Upper lobe of left lung (tissue), 6 donors: Measurements from ENCODE around the gene VAT1L. TPM values are rescaled to one million over a fixed set of nuclear protein-coding genes. Genes with fewer than 3 reads are reported as not detected.

ENCODE experiments used
- ATAC-seq, 2 donors: fragments of 200-7000 bp; cut with Tn5 transposase; one replicate each; pipeline ENCODE4 v1.9.1; 2022; ENCODE audit warnings: mild to moderate bottlenecking in 2 of 2, moderate library complexity in 2 of 2; ENCODE audit not compliant: low FRiP score in 2 of 2
- DNase-seq, 2 donors: peaks; one replicate each; pipeline ENCODE4 v3.0.0-alpha.2; 2019 to 2020
- H3K27ac ChIP-seq, 4 donors: fragments of 200-600 bp; sonication (generic); one replicate each; pipeline ENCODE4 v1.5.1; 2016 to 2019
- H3K27me3 ChIP-seq, 4 donors: fragments of 200-600 bp; sonication (generic); one replicate each; pipeline ENCODE4 v1.5.1; 2017 to 2019
- H3K36me3 ChIP-seq, 4 donors: fragments of 200-600 bp; sonication (generic); one replicate each; pipeline ENCODE4 v1.5.1; 2016 to 2019
- H3K4me1 ChIP-seq, 4 donors: fragments of 200-600 bp; sonication (generic); one replicate each; pipeline ENCODE4 v1.5.1; 2018 to 2019
- H3K4me3 ChIP-seq, 4 donors: fragments of 200-600 bp; sonication (generic); one replicate each; pipeline ENCODE4 v1.5.1; 2017 to 2019; ENCODE audit warnings: mild to moderate bottlenecking in 2 of 4, moderate library complexity in 1 of 4
- H3K9me3 ChIP-seq, 4 donors: fragments of 200-600 bp; sonication (generic); one replicate each; pipeline ENCODE4 v1.5.1; 2018 to 2019
- EP300 ChIP-seq, 4 donors: sonication (generic); formaldehyde crosslinking; IDR thresholded peaks; one replicate each; pipeline ENCODE4 v1.5.1; 2017; ENCODE audit warnings: antibody characterized with exemption in 4 of 4, control low read depth in 2 of 4
- POLR2A ChIP-seq, 4 donors: fragments of 450-650 bp; IDR thresholded peaks; one replicate each; pipeline ENCODE4 v1.5.1; 2016 to 2017; ENCODE audit warnings: antibody characterized with exemption in 4 of 4, mild to moderate bottlenecking in 2 of 4
- POLR2AphosphoS5 ChIP-seq, 2 donors: sonication (generic); formaldehyde crosslinking; IDR thresholded peaks; one replicate each; pipeline ENCODE4 v1.5.1; 2017; ENCODE audit warnings: antibody characterized with exemption in 2 of 2
- WGBS, 2 donors: methylation state at CpG; one replicate each; pipeline ENCODE4 v1.1.5; 2017 to 2018; 5-methylcytosine and 5-hydroxymethylcytosine counted together
- total RNA-seq, 6 donors: library from RNA; depleted of rRNA in 4 of 6; stranded (reverse); fragments of >200 nt in 4 of 6; gene quantifications; one replicate each; pipeline versions ENCODE4 v1.1.0 to v1.2.1, GENCODE V29; 2016 to 2021
- TF ChIP-seq, protein P1 (sequence below), 6 experiments: fragments of 450-650 bp in 4 of 6; fragments of 200-600 bp in 2 of 6; sonication (generic) in 2 of 6; IDR thresholded peaks; one replicate each; pipeline ENCODE4 v1.5.1; 2016 to 2019; ENCODE audit warnings: antibody characterized with exemption in 6 of 6
- donor health status: DM: no; HTN: no; CAD: no; lungs with moderate emphysema.
- donor health status: DM: no; HTN: yes; CAD: no; lungs with severe emphysema.

VAT1L gene
- total RNA-seq, 6 donors from 2014 or later: under 0.01 to 0.59 (median 0.27) TPM; not detected in 2

- H3K4me3 ChIP-seq: no peak overlapping the region
- no peak overlapping the region for H3K27ac ChIP-seq
- TF ChIP-seq, protein P1, sequence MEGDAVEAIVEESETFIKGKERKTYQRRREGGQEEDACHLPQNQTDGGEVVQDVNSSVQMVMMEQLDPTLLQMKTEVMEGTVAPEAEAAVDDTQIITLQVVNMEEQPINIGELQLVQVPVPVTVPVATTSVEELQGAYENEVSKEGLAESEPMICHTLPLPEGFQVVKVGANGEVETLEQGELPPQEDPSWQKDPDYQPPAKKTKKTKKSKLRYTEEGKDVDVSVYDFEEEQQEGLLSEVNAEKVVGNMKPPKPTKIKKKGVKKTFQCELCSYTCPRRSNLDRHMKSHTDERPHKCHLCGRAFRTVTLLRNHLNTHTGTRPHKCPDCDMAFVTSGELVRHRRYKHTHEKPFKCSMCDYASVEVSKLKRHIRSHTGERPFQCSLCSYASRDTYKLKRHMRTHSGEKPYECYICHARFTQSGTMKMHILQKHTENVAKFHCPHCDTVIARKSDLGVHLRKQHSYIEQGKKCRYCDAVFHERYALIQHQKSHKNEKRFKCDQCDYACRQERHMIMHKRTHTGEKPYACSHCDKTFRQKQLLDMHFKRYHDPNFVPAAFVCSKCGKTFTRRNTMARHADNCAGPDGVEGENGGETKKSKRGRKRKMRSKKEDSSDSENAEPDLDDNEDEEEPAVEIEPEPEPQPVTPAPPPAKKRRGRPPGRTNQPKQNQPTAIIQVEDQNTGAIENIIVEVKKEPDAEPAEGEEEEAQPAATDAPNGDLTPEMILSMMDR (IDR thresholded peaks at IDR 0.05): no peak
- no peaks in the 10 kb centered on the region for H3K4me1 ChIP-seq
- 72 to 85% methylated on average over 1 of the region's 1 CpG for WGBS, 2 donors
- H3K27me3 ChIP-seq: no peaks in the 10 kb centered on the region
- peaks cover 0 to 3% (median 0%) of the 10 kb centered on the region in 4 donors for H3K9me3 ChIP-seq
- ATAC-seq: no peak
- no peak for DNase-seq
- H3K36me3 ChIP-seq: no peaks in the 10 kb centered on the region
Measured at GRCh38 chr16:77807021-77807420, 18.7 kb downstream of the VAT1L start.

DNA sequence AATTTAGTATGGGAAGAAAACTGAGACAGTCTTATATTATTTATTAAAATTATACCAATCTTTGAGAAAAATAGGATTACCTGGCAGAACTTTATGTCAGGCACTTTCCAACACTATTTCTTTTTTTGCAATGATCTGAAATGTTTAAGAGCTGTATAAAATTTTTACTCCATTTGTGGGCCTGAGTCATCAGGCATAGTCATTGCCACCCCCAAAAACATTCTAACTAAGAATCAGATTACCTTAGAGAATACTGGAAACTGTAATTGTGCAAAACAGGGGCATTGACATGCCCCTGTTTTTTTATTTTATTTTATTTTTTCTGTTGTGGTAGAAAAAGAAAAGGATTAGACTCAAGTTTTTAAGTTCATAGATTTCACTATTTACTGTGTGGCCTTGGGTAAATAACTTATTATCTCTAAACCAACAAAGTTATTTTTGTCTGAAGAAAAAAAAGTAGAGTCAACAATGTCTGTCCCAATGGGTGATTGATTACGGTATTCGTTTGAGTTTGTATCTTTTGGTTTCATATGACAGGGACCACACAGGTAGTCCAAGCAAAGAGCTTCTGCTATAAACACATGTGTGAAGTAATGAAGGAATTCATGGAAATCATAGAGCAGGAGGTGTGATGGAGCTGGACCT is 24.6 kb downstream of the VAT1L start:
- H3K27ac ChIP-seq: no peak overlapping the region
- no peak for ATAC-seq
- peaks cover 0 to 3% (median 0%) of the 10 kb centered on the region in 4 donors for H3K9me3 ChIP-seq
- no peaks in the 10 kb centered on the region for H3K36me3 ChIP-seq
- no peaks in the 10 kb centered on the region for H3K27me3 ChIP-seq
- no peak for DNase-seq
- 70% methylated on average over 2 of the region's 2 CpGs for WGBS, 2 donors
- no peak overlapping the region for H3K4me3 ChIP-seq
- peaks cover 0 to 3% (median 0%) of the 10 kb centered on the region in 4 donors for H3K4me1 ChIP-seq
- TF ChIP-seq, protein P1 (IDR thresholded peaks at IDR 0.05): no peak
- no peak for TF ChIP-seq POLR2A (IDR thresholded peaks at IDR 0.05)

DNA sequence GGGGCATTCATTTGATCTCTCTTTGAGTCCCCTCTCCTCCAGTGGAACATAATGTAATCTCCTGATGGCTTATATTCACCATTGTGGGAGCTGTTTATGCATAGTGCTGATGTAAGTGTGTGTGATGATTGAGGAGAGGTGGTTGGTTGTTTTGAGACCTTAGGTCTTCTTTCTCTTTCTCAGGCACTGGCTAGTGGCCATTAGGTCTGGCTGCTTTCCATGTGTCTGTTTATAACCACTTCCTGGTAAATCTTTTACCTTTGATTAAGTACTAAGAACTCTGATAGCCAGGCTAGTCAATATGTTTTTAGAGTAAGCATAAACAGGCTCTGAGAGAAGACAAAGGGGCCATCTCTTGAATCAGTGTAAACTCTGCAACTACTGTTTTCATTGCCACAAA is 27.9 kb downstream of the VAT1L start:
- Histone ChIP-seq H3K4me3 (no peak overlapping the region), H3K4me1 (peaks cover 0 to 3% (median 0%) of the 10 kb centered on the region in 4 donors), H3K9me3 (no peaks in the 10 kb centered on the region), H3K36me3 (no peaks in the 10 kb centered on the region), H3K27me3 (no peaks in the 10 kb centered on the region), H3K27ac (no peak overlapping the region)
- no peak for TF ChIP-seq POLR2A (IDR thresholded peaks at IDR 0.05)
- TF ChIP-seq EP300 (IDR thresholded peaks at IDR 0.05): no peak
- TF ChIP-seq POLR2AphosphoS5 (IDR thresholded peaks at IDR 0.05): no peak
- TF ChIP-seq, protein P1 (IDR thresholded peaks at IDR 0.05): no peak
- DNase-seq (no peak), ATAC-seq (no peak)

GRCh38 chr16:77820340-77820739 is 32.0 kb downstream of the VAT1L start:
- WGBS, 2 donors: 48 to 61% methylated on average over 3 of the region's 3 CpGs
- Histone ChIP-seq H3K36me3 (no peaks in the 10 kb centered on the region), H3K4me3 (no peak overlapping the region), H3K4me1 (peaks cover 0 to 3% (median 0%) of the 10 kb centered on the region in 4 donors), H3K27ac (no peak overlapping the region), H3K27me3 (no peaks in the 10 kb centered on the region), H3K9me3 (no peaks in the 10 kb centered on the region)
- TF ChIP-seq, protein P1 (IDR thresholded peaks at IDR 0.05): no peak
- TF ChIP-seq POLR2A (IDR thresholded peaks at IDR 0.05): no peak
- no peak for TF ChIP-seq EP300 (IDR thresholded peaks at IDR 0.05)
- no peak for TF ChIP-seq POLR2AphosphoS5 (IDR thresholded peaks at IDR 0.05)
- ATAC-seq: no peak
- no peak for DNase-seq

- DNase-seq: no peak
- Histone ChIP-seq H3K27ac (no peak overlapping the region), H3K27me3 (no peaks in the 10 kb centered on the region), H3K4me1 (no peaks in the 10 kb centered on the region), H3K9me3 (no peaks in the 10 kb centered on the region), H3K36me3 (no peaks in the 10 kb centered on the region), H3K4me3 (no peak overlapping the region)
- TF ChIP-seq POLR2A (IDR thresholded peaks at IDR 0.05) (no peak), POLR2AphosphoS5 (IDR thresholded peaks at IDR 0.05) (no peak), EP300 (IDR thresholded peaks at IDR 0.05) (no peak)
- TF ChIP-seq, protein P1 (IDR thresholded peaks at IDR 0.05): no peak
- 78 to 84% methylated on average over 5 of the region's 5 CpGs for WGBS, 2 donors
- ATAC-seq: no peak
Measured at GRCh38 chr16:77822661-77823060, 34.3 kb downstream of the VAT1L start.
